HUES64 (cell line): ENCODE data around the gene SLC1A3.

Experiments used
- H3K27ac ChIP-seq: 2 replicates; pipeline ENCODE4 v1.7.0; 2013; ENCODE audit warnings: low read depth, low read length, inconsistent platforms
- H3K27me3 ChIP-seq: 2 replicates; pipeline ENCODE4 v1.6.1; 2013; ENCODE audit warnings: mild to moderate bottlenecking, low read length; ENCODE audit not compliant: insufficient read depth
- H3K36me3 ChIP-seq: 2 replicates; pipeline ENCODE4 v1.6.1; 2013; ENCODE audit warnings: mild to moderate bottlenecking, low read length; ENCODE audit not compliant: insufficient read depth
- H3K4me1 ChIP-seq: 2 replicates; pipeline ENCODE4 v1.6.1; 2013; ENCODE audit warnings: mild to moderate bottlenecking, low read length, moderate library complexity; ENCODE audit not compliant: insufficient read depth
- H3K4me3 ChIP-seq: 2 replicates; pipeline ENCODE4 v1.5.1; 2013; ENCODE audit warnings: mild to moderate bottlenecking, low read length, moderate library complexity
- H3K9ac ChIP-seq: 2 replicates; pipeline ENCODE4 v1.6.1; 2013; ENCODE audit warnings: mild to moderate bottlenecking, low read depth, low read length
- H3K9me3 ChIP-seq: 2 replicates; pipeline ENCODE4 v1.6.1; 2013; ENCODE audit warnings: low read depth, low read length; ENCODE audit not compliant: insufficient read depth
- WGBS: fragments of 150-250, 120-280 bp; methylation state at CpG from one replicate; pipeline ENCODE4 v1.1.7; 2013; ENCODE audit warnings: missing lambda C conversion rate; 5-methylcytosine and 5-hydroxymethylcytosine counted together

The SLC1A3 gene

GRCh38 chr5:36614657-36615308, 8.4 kb downstream of the SLC1A3 start:
- Histone ChIP-seq H3K9ac (no peak overlapping the region), H3K4me1 (peaks cover 47% of the 10 kb centered on the region), H3K4me3 (no peak overlapping the region), H3K27me3 (no peaks in the 10 kb centered on the region), H3K9me3 (no peaks in the 10 kb centered on the region), H3K36me3 (peaks cover 36% of the 10 kb centered on the region), H3K27ac (no peak overlapping the region)
- 94% methylated on average over 4 of the region's 4 CpGs for WGBS

DNA sequence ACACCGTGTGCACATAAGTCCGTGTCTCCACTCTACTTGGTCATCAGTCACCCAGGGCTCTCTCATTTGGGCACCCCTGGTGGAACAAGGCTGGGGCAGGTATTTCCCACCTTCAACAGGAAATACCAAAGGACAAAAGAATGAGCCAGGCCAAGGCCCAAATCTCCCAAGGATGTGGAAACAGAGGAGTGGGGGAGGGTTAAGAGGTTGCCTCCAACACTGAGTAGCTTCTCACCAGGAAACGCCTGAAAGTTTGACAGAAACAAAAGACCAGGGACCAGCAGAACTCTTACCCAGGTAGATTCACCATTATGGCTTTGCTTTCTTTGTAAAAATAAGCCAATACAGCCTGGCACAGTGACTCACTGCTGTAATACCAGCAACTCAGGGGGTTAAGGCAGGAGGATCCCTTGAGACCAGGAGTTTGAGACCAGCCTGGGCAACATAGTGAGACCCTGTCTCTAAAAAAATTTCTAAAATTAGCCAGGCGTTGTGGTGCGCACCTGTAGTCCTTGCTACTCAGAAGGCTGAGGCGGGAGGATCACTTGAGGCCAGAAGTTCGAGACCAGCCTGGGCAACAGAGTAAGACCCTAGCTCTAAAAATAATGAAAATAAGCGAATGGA, 12.7 kb downstream of the SLC1A3 start:
- peak overlapping the region; percentile 92 for H3K27ac ChIP-seq

DNA sequence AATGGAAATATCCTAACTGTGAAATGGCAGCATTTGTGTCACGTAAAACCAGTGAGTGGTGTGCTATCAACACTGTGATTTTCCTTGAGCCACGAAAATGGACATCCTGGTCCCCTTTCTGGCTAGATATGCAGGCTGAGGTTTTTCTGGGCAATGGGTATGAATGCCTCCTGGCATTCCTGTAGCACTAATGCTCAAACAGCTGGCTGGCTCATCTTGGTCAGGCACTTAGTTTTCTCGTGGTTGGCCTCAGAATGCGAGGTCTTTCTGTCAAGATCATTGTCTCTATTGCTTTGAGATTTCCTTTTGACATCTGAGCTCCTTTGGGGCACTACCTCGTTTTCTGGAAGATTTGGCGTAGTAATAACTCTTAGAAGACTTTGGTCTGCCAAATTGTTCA, 15.6 kb downstream of the SLC1A3 start:
- no peak overlapping the region for H3K27ac ChIP-seq
- no peaks in the 10 kb centered on the region for H3K36me3 ChIP-seq
- no peak overlapping the region for H3K4me3 ChIP-seq
- no peaks in the 10 kb centered on the region for H3K27me3 ChIP-seq
- 88% methylated on average over 6 of the region's 6 CpGs for WGBS
- H3K4me1 ChIP-seq: peaks cover 35% of the 10 kb centered on the region
- H3K9ac ChIP-seq: no peak overlapping the region
- no peaks in the 10 kb centered on the region for H3K9me3 ChIP-seq

More for the DNA sequence above, 12.7 kb downstream of the SLC1A3 start:
- Histone ChIP-seq H3K36me3 (no peaks in the 10 kb centered on the region), H3K27me3 (no peaks in the 10 kb centered on the region), H3K4me1 (peaks cover 49% of the 10 kb centered on the region), H3K4me3 (0 out of 2 replicates have a peak overlapping the region, but pooled peaks have one; percentile 7), H3K9ac (peak overlapping the region; percentile 50), H3K9me3 (no peaks in the 10 kb centered on the region)
- WGBS: 64% methylated on average over 8 of the region's 8 CpGs

DNA sequence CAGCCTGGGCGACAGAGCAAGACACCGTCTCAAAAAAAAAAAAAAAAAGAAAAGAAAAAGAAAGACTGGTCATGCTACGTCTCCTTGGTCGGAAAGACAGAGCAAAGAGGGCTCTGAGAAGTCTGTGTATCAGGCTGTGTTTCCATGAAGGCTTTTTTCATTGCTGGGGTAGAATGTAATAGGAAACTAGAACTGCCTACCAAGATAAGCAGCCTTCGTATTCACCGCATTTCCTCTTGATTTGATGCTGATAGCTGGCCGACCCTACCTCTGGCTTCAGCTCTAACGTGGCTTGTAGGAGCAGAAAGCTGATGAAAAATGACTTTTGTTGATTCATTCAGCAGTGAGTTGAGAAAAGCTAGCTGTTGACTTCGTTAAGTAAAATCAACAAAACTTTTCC, 17.4 kb downstream of the SLC1A3 start:
- Histone ChIP-seq H3K27me3 (no peaks in the 10 kb centered on the region), H3K27ac (no peak overlapping the region), H3K9me3 (no peaks in the 10 kb centered on the region), H3K9ac (no peak overlapping the region), H3K4me3 (no peak overlapping the region), H3K4me1 (peaks cover 16% of the 10 kb centered on the region), H3K36me3 (no peaks in the 10 kb centered on the region)
- 88% methylated on average over 9 of the region's 9 CpGs for WGBS

GRCh38 chr5:36624277-36624676, 17.9 kb downstream of the SLC1A3 start:
- 94% methylated on average over 8 of the region's 8 CpGs for WGBS
- H3K36me3 ChIP-seq: no peaks in the 10 kb centered on the region
- H3K4me1 ChIP-seq: peaks cover 14% of the 10 kb centered on the region
- no peaks in the 10 kb centered on the region for H3K27me3 ChIP-seq
- no peaks in the 10 kb centered on the region for H3K9me3 ChIP-seq
- H3K9ac ChIP-seq: no peak overlapping the region
- no peak overlapping the region for H3K27ac ChIP-seq
- H3K4me3 ChIP-seq: no peak overlapping the region

DNA sequence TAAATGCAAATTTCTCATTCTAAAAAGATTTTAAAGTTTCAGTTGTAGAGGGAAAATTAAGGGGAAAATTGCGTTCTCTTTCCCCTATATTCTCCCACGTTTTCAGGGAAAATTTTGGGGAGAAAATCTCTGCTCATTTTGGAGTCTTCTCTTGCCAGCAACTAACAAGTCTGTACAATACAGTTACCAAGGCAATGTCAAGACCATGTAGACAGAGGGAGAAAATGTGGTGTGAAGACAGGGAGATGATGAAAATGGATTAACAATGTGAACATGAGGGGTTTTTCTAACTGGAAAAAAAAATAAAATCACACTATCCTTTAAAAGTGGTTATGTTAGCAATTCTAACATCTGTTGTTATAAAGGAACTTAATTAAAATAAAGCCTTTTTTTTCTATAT, 22.3 kb downstream of the SLC1A3 start:
- no CpG with 5 or more reads among the region's 2 CpGs for WGBS
- Histone ChIP-seq H3K4me3 (no peak overlapping the region), H3K9me3 (no peaks in the 10 kb centered on the region), H3K36me3 (peaks cover 27% of the 10 kb centered on the region), H3K9ac (no peak overlapping the region), H3K27ac (no peak overlapping the region), H3K27me3 (no peaks in the 10 kb centered on the region), H3K4me1 (no peaks in the 10 kb centered on the region)

DNA sequence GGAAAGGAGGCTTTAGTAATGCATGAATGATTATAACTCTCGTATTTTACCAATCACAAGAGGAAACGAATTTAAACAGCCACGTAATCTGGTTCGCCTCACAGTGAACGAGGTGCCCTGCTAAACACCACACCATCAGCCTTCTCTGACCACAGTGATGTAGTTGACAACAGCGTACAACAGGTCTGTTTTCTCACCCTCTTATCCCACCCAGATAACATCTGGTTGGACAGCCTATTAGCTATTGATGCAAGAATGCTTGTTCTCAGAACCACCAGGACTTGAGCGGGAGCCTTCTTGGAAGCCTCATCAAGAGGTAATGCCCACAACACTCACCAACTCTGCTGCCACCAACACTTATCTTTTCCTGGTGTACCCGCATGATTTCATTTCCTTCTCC, 23.3 kb downstream of the SLC1A3 start:
- Histone ChIP-seq H3K9ac (no peak overlapping the region), H3K4me1 (no peaks in the 10 kb centered on the region), H3K9me3 (no peaks in the 10 kb centered on the region), H3K4me3 (no peak overlapping the region), H3K27me3 (no peaks in the 10 kb centered on the region), H3K27ac (no peak overlapping the region), H3K36me3 (peaks cover 28% of the 10 kb centered on the region)
- WGBS: 94% methylated on average over 7 of the region's 8 CpGs

DNA sequence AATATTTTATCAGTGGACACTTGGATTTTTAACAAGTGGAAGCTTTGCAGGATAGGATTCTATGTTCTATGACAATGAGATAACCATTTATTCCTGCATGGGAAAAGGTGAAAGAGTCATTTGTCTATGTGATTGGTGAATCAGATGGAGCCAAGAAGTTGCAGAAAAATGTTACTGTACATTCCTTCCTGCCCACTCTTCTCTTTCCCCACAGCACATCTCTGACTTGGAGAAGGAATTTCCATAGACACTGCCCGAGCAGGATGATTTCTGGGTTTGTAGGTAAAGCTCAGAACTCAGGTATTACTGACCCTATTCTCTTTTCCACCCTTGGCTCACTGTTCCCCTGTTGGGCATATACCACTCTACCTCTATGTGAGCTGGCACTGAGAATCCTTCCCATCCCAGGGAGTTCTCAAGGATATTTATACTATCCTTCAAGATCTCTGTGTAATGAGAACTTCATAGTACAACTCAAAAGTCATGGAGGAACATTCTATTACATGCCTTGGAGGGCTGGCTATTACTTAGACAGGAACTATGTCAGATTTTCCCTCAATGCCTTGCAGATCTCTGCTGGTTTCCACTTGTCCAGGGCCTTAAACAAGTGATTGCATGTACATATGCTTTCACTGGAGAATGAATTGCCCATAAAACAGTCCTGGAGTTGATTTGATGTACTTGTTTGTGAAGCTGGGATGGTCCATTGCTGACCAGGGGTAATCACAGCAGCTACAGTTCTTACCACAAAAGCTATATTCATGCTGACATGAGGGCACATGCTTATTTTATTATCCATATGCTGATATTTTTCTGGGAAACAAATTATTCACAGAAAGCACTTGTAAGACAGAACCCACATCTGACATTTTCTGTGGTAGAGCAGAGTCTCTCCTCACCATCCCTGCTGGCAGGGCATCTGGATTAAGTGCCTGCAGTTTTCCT, 24.1 kb downstream of the SLC1A3 start:
- Histone ChIP-seq H3K4me1 (no peaks in the 10 kb centered on the region), H3K36me3 (peaks cover 31% of the 10 kb centered on the region), H3K4me3 (no peak overlapping the region), H3K27ac (no peak overlapping the region), H3K9ac (no peak overlapping the region), H3K27me3 (no peaks in the 10 kb centered on the region), H3K9me3 (no peaks in the 10 kb centered on the region)
- 91% methylated on average over 1 of the region's 1 CpG for WGBS

GRCh38 chr5:36631154-36631553, 24.7 kb downstream of the SLC1A3 start:
- no peak overlapping the region for H3K4me3 ChIP-seq
- no peaks in the 10 kb centered on the region for H3K4me1 ChIP-seq
- no peak overlapping the region for H3K9ac ChIP-seq
- no peak overlapping the region for H3K27ac ChIP-seq
- H3K27me3 ChIP-seq: no peaks in the 10 kb centered on the region
- H3K36me3 ChIP-seq: peaks cover 34% of the 10 kb centered on the region
- 100% methylated on average over 1 of the region's 1 CpG for WGBS
- H3K9me3 ChIP-seq: no peaks in the 10 kb centered on the region

DNA sequence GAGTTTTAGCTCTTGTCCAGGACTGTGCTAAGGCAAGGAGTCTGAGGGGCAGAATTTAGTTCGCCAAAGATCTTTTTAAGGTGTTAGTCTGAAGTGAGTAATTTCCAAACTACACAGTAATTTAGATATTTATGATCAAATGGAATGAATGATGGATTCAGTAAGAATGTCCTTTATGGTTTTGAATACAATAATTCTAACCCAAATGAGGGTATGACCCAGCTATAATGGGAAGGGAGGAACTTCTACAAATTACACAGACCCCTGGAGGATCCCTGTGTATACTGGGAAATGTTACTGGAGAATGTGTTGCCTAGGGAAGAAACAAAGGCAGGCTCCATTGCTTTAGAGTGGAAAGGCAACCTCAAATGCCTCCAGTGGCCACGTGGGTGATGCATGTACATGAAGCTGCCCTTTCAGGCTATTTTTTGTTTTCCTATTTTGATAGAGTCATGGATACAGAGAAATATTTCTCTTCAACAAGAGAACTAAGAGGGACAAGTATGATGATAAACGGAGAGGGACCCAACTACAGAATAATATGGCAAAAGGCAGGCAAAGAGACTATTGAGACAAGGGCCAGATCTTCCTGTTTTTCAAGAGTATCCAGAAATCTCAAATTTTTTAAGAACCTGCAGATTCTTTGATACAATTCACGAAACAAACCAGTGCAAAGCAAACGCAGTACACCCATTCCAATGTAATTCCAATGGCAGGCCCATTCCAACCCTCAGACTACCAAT, 25.4 kb downstream of the SLC1A3 start:
- Histone ChIP-seq H3K4me1 (no peaks in the 10 kb centered on the region), H3K36me3 (peaks cover 34% of the 10 kb centered on the region), H3K4me3 (no peak overlapping the region), H3K9me3 (no peaks in the 10 kb centered on the region), H3K27me3 (no peaks in the 10 kb centered on the region), H3K27ac (no peak overlapping the region), H3K9ac (no peak overlapping the region)
- 81% methylated on average over 4 of the region's 5 CpGs for WGBS

DNA sequence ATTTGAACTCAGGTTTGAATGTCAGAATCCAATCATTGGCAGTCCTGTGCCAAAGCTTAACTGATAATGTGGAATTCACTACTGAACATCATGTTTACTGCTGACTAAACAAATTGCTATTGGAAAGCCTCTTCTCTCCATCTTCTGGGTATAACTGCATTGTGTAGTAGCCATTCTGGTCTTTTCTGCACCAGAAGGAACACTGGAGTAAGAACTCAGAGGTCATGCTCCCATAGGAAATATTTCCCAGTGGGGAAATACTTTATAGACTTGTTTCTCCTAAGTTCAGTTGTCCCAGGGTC, 25.9 kb downstream of the SLC1A3 start:
- Histone ChIP-seq H3K27me3 (no peaks in the 10 kb centered on the region), H3K4me3 (no peak overlapping the region), H3K9me3 (no peaks in the 10 kb centered on the region), H3K9ac (no peak overlapping the region), H3K36me3 (peaks cover 34% of the 10 kb centered on the region), H3K4me1 (no peaks in the 10 kb centered on the region), H3K27ac (no peak overlapping the region)
